DLD1 (cell line): Measurements from ENCODE around the gene CSTPP1.
"Not testable (repeated sequence)": the region's sequence is repeated elsewhere in the genome, so short reads cannot be mapped to it uniquely, and the experiment has no call there.

Source experiments
- in situ Hi-C: cut with HindIII; loops from 2 replicates; pipeline ENCODE4 v1.10.0; 2017; ENCODE audit warnings: low sequenced_read_pairs

The CSTPP1 gene

GRCh38 chr11:47034091-47034490 is 97.5 kb downstream of the CSTPP1 start:
- in situ Hi-C loops, result no loop called here

DNA sequence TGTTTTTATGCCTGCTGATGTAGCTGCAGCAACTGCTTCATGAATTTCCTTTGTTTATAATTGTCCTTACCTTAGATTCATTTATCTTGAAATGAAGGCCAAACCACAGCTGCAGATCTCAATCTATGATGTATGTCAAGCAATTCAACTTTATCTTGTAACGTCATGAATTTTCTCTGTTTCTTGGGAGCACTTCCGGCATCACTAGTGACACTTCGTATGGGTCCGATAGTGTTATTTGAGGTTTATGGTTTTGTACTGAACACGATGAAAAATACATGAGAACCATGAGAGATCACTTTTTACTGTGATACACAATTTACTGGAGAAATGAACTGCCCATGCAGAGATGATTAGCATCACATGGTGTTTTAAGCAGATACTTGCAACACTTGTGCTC is 98.5 kb downstream of the CSTPP1 start:
- in situ Hi-C loops, result no loop called here

DNA sequence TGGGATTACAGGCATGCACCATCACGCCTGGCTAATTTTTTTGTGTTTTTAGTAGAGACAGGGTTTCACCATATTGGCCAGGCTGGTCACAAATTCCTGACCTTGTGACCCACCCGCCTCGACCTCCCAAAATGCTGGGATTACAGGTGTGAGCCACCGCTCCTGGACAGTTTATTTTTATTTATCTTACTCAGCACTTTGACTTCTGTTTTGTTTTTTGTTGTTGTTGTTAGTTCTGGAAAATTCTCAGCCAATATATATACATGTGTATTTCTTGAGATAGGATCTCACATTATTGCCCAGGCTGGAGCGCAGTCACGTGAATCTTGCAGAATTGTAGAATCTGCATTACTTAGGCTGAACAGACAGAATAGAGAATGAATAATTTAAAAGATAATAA is 107.6 kb downstream of the CSTPP1 start:
- in situ Hi-C loops, result no loop called here

- in situ Hi-C loops, result no loop called here
Observed at GRCh38 chr11:47047972-47048371, 111.4 kb downstream of the CSTPP1 start.

DNA sequence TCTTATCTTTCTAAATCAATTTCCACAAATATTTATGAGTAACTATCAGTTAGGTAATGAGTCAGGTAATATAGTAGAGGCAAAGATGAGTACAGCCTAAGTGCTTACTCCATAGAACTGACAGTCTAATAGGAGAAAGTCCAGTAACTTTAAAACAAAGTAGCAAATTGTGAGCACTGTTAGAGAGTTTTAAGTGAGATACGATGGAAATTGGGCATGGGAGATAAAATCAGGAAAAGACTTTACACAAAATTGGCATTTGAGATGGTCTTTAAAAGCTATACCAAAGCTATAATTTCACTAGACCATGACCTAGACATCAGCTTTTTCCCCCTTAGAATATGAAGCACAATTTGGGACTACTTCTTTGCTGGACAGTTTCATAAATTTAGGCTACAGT is 113.7 kb downstream of the CSTPP1 start:
- in situ Hi-C loops, result no loop called here

DNA sequence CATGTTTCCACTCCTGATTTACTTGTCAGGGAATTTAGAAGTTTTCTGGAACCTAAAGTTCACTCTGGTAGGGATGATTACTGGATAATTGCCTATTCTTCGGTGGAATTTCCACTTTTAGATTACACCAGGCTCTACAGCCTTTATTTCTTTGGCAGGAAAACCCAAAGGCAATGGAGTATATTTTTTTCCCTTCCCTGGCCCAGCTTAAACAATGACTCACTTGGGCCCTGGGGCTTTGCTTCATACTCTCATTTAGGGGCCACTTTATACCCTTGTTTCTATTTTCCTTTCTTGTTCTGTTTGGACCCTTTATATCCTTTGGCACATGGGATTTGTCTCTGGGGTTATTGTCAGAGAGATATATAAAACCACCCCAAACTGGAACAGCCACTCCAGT is 114.7 kb downstream of the CSTPP1 start:
- in situ Hi-C loops, result no loop called here

DNA sequence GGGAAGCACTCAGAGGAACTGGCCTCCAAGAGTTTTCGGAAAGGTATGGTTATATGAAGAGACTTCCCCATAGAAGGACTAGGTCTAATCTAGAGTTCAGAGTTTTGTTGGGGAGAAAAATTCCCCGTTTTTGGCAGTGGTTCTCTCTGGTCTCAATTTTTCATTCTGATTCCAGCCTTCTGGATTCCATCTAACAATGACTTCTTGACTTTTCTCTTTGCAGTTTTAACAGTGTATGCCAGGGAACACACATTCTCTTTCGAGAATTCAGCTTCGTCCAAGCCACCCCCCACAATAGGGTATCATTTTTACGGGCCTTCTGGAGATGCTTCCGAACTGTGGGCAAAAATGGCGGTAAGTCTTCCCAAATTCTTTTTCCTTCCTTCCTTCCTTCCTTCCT is 115.6 kb downstream of the CSTPP1 start:
- in situ Hi-C loops, result no loop called here

GRCh38 chr11:47052576-47052975 is 116.0 kb downstream of the CSTPP1 start:
- in situ Hi-C loops, result no loop called here

- in situ Hi-C loops, result no loop called here
Observed at GRCh38 chr11:47055534-47055933, 119.0 kb downstream of the CSTPP1 start.

GRCh38 chr11:47056261-47056915 is 119.8 kb downstream of the CSTPP1 start:
- in situ Hi-C loops, result no loop called here

DNA sequence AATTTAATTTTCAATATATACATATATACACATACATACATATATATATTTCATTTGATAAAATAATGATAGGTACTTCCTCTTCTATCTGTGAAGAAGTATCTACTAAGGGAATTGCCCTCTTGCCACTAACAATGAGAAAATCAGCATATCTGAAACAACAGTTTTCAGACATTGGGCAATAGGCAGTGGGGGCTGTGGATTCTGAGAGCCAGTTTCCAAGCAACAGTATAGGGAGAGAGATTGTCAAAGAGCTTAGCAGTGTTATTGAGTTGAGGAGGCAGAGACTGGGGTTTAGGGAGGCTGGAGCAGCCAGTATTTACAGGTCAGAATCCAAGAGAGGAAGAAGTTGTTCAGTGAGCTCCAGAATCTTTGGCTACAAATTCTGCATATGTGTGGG is 120.8 kb downstream of the CSTPP1 start:
- in situ Hi-C loops, result no loop called here

DNA sequence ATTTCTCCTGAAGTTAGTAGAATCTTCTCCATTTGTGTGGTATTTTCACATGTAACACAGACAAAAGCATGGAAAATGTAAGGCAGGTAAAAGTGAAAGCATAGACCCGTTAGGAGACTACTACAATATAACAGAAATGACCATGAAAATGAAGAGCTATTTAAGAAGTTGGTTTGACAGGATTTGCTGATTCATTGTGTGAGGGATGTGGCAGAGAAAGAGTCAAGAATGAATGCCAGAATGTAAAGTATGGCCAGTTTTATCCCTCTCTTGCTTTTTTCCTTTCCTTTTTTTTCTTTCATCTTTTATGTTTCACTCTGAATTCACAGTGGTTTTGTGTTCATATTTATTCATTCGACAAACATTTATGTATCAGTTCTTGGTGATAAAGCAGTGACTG is 124.2 kb downstream of the CSTPP1 start:
- in situ Hi-C loops, result no loop called here

DNA sequence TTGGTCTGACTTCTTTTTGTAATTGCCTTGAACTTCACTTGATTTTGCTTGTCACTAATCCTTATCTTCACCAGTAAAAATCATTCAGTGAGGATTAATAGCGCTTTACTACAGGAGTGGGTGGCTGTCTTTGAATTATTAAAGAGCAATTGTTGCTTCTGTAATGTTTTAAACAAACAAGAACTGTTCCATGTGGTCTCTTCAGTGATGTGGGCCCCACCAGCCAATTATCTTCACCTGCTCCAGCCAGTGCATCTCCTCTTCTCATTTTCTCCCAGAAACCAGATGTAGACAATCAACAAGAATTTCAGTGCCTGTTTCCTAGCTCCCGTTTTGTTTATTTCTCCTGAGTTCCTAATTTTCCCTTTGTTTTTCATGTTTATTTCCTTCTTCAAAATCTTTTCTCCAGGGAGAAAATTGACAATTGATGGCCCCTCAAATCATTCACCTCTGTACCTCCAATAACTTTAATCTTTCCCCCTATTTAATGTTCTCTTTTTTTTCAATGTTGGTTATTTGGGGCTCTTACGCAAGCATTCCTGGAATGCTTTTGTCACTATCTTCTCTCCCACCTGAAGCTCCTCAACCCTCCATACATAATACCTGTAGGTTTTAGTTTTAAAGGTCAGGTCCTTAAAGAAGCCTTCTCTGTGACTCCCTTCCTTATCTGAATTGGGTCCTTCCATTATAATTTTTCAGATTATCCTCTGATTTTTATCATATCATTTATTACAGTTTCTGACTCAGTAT is 125.0 kb downstream of the CSTPP1 start:
- in situ Hi-C loops, result no loop called here

DNA sequence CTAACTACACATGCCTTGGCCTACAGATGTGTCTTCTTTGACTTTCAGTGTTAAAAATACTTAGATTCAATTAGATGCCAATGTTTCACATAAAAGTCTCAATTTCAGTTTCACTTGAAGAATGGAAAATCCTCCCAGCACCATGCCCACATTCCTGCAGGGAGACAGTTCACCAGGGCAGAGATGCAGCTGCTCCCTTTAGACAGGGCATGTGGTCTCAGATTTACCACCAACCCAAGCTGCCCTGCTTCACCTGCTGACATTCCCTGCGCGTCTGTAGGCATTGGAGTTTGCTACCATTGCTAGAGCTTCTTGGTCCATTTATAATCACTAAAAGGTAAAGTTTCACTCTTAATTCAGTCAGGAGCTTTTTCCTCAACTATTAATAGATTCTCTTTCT is 126.2 kb downstream of the CSTPP1 start:
- in situ Hi-C loops, result no loop called here

GRCh38 chr11:47067401-47067800 is 130.8 kb downstream of the CSTPP1 start:
- in situ Hi-C loops, result no loop called here

DNA sequence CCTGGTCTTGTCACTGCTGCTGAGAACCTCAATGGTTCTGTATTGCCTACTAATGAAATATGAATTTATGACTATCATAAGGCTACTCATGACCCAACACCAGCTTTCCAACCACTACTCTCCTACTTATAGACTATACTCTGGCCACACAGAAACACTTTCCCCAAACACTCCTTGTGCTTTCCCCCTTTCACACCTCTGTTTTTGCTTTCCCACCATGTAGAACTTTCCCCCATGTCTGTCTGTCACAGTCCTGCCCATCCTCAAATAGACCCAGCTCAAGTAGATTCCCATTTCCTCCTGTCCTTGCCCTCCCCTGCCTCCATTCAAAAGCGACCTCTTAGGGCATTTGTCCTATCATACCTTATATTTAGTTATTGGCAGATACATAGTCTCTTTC is 134.2 kb downstream of the CSTPP1 start:
- in situ Hi-C loops, result no loop called here

DNA sequence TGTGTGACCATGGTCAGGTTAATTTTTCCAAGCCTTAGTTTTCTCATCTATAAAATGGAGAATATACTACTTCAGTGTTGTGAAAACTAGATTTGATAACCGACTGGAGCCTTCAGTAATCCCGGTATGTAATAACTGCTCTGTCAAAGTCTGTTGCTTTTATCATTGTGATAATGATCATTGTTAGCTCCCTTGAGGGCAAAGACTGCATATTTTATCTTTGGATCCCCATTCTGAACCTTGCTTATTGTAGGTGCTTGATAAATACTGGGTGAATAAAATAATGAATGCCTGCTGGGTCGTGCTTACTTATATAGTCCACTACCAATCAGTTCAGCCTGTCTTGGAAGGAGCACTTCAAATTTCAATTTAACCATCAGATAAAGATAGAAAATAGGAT is 134.8 kb downstream of the CSTPP1 start:
- in situ Hi-C loops, result no loop called here

- in situ Hi-C loops, result no loop called here
Observed at GRCh38 chr11:47071791-47072261, 135.3 kb downstream of the CSTPP1 start.

DNA sequence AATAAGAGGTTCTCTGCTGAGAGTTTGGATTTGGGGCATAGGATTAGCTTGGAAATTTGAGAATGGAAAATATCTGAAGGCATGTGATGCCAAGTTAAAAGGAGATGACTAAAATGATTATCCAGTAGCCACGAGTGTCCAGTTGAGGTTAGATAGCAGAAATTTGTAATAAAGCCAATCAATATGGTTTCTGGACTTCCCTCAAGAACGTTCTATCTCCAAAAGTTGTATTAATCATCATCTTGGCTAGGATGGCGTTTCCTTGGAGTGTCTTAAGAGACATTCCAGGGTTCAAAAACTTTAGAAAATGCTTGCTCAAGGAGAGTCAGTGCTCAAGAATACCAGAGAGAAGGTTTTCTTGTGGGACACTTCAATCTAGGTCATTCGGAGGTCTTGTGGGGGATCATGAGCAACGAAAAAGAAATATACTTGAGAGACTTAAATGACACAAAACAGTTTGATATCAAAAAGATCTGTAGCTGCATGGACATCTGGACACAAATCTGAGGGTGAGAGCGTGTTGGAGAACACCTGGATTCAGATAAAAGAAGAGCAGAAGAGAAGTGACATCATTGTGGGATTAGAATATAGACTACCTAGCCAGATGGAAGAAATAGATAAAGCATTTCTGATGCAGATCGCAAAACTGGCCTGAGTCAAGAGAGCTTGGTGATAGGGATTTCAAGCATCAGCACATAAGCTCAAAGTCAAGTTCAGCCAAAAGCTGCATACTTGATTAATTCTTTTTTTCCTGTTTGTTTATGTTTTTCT is 142.4 kb downstream of the CSTPP1 start:
- in situ Hi-C loops, result no loop called here

GRCh38 chr11:47080775-47081174 is 144.2 kb downstream of the CSTPP1 start:
- in situ Hi-C loops, result not testable (repeated sequence)

- in situ Hi-C loops, result no loop called here
Observed at GRCh38 chr11:47083913-47084312, 147.4 kb downstream of the CSTPP1 start.

GRCh38 chr11:47087801-47088200 is 151.2 kb downstream of the CSTPP1 start:
- in situ Hi-C loops, result loop anchor here (5.0 kb wide), 1 partner anchor 50 kb away; no protein-coding TSS in a partner anchor
